Liver (tissue), 9 donors: ENCODE results near the gene PTPN4. TPM values are rescaled to one million over a fixed set of nuclear protein-coding genes. Genes with fewer than 3 reads are reported as not detected.

Experiments
- DNase-seq: peaks from one replicate; pipeline ENCODE4 v3.0.0-alpha.2; 2017; ENCODE audit warnings: low spot score
- H3K27ac ChIP-seq, 2 donors: one replicate each; pipeline ENCODE4 v1.7.0; 2013; ENCODE audit warnings: inconsistent platforms in 2 of 2, low read length in 2 of 2, control low read depth in 1 of 2, low read depth in 1 of 2, mild to moderate bottlenecking in 1 of 2
- H3K27me3 ChIP-seq, 4 donors: one replicate each; pipeline versions ENCODE4 v1.6.1 to v1.7.0; 2013; ENCODE audit warnings: low read length in 3 of 4, inconsistent platforms in 1 of 4, mild to moderate bottlenecking in 1 of 4, moderate library complexity in 1 of 4; ENCODE audit not compliant: control insufficient read depth in 4 of 4, insufficient read depth in 4 of 4
- H3K36me3 ChIP-seq, 4 donors: one replicate each; pipeline versions ENCODE4 v1.6.1 to v1.7.0; 2013; ENCODE audit warnings: low read length in 3 of 4, mild to moderate bottlenecking in 3 of 4, low read depth in 1 of 4, moderate library complexity in 1 of 4; ENCODE audit not compliant: control insufficient read depth in 4 of 4, insufficient read depth in 3 of 4
- H3K4me1 ChIP-seq, 4 donors: one replicate each; pipeline versions ENCODE4 v1.6.1 to v1.7.0; 2013; ENCODE audit warnings: low read length in 3 of 4, mild to moderate bottlenecking in 3 of 4, moderate library complexity in 1 of 4; ENCODE audit not compliant: control insufficient read depth in 4 of 4, insufficient read depth in 4 of 4
- H3K4me3 ChIP-seq, 3 donors: one replicate each; pipeline versions ENCODE4 v1.6.1 to v1.7.0; 2013; ENCODE audit warnings: low read length in 3 of 3, control low read depth in 1 of 3, low read depth in 1 of 3, mild to moderate bottlenecking in 1 of 3
- H3K9ac ChIP-seq, 2 donors: one replicate each; pipeline ENCODE4 v1.7.0; 2013; ENCODE audit warnings: low read length in 2 of 2, mild to moderate bottlenecking in 2 of 2, moderate library complexity in 2 of 2, control low read depth in 1 of 2, low read depth in 1 of 2
- H3K9me3 ChIP-seq, 4 donors: one replicate each; pipeline versions ENCODE4 v1.6.1 to v1.7.0; 2013; ENCODE audit warnings: low read length in 3 of 4; ENCODE audit not compliant: control insufficient read depth in 4 of 4
- ATF3 ChIP-seq: IDR thresholded peaks from 2 replicates; pipeline ENCODE4 v1.6.1; 2016; ENCODE audit warnings: antibody characterized with exemption
- EGR1 ChIP-seq, 2 donors: IDR thresholded peaks; 2 replicates each; pipeline ENCODE4 v1.6.1; 2016 to 2018; ENCODE audit warnings: antibody characterized with exemption in 2 of 2, low read depth in 2 of 2
- FOXA1 ChIP-seq: IDR thresholded peaks from 2 replicates; pipeline ENCODE4 v1.6.1; 2016; ENCODE audit warnings: antibody characterized with exemption
- FOXA2 ChIP-seq: IDR thresholded peaks from 2 replicates; pipeline ENCODE4 v1.6.1; 2016; ENCODE audit warnings: antibody characterized with exemption
- GABPA ChIP-seq, 2 donors: IDR thresholded peaks in 1 of 2; conservative IDR thresholded peaks in 1 of 2; 2 replicates each; pipeline ENCODE4 v1.6.1; 2016; ENCODE audit warnings: antibody characterized with exemption in 2 of 2, mild to moderate bottlenecking in 1 of 2, moderate library complexity in 1 of 2
- HNF4A ChIP-seq, 2 donors: conservative IDR thresholded peaks; 2 replicates each; pipeline ENCODE4 v1.6.1; 2016; ENCODE audit warnings: antibody characterized with exemption in 2 of 2, mild to moderate bottlenecking in 2 of 2
- HNF4G ChIP-seq: IDR thresholded peaks from 2 replicates; pipeline ENCODE4 v1.6.1; 2016; ENCODE audit warnings: antibody characterized with exemption
- JUND ChIP-seq, 2 donors: IDR thresholded peaks; 2 replicates each; pipeline ENCODE4 v1.6.1; 2016; ENCODE audit warnings: antibody characterized with exemption in 2 of 2
- MAX ChIP-seq: IDR thresholded peaks from 2 replicates; pipeline ENCODE4 v1.6.1; 2016; ENCODE audit warnings: antibody characterized with exemption
- NR2F2 ChIP-seq: IDR thresholded peaks from 2 replicates; pipeline ENCODE4 v1.6.1; 2016; ENCODE audit warnings: antibody characterized with exemption
- RAD21 ChIP-seq, 2 donors: IDR thresholded peaks; 2 replicates each; pipeline ENCODE4 v1.6.1; 2016; ENCODE audit warnings: antibody characterized with exemption in 2 of 2, mild to moderate bottlenecking in 2 of 2
- REST ChIP-seq: IDR thresholded peaks from 2 replicates; pipeline ENCODE4 v1.6.1; 2016; ENCODE audit warnings: antibody characterized with exemption, mild to moderate bottlenecking
- RXRA ChIP-seq, 2 donors: IDR thresholded peaks; 2 replicates each; pipeline ENCODE4 v1.6.1; 2017 to 2018; ENCODE audit warnings: antibody characterized with exemption in 2 of 2, mild to moderate bottlenecking in 1 of 2
- SP1 ChIP-seq: IDR thresholded peaks from 2 replicates; pipeline ENCODE4 v1.6.1; 2018; ENCODE audit warnings: antibody characterized with exemption, mild to moderate bottlenecking
- TAF1 ChIP-seq: conservative IDR thresholded peaks from 2 replicates; pipeline ENCODE4 v1.6.1; 2016; ENCODE audit warnings: antibody characterized with exemption, mild to moderate bottlenecking
- YY1 ChIP-seq: IDR thresholded peaks from 2 replicates; pipeline ENCODE4 v1.6.1; 2016; ENCODE audit warnings: antibody characterized with exemption, mild to moderate bottlenecking
- WGBS: extraction: QIAGEN DNeasy Blood & Tissue Kit; methylation state at CpG from one replicate; pipeline ENCODE4 v1.1.7; 2013; 5-methylcytosine and 5-hydroxymethylcytosine counted together
- polyA plus RNA-seq, 2 donors: library from polyadenylated mRNA; stranded (reverse) in 1 of 2; unstranded in 1 of 2; fragments of 200-250 nt in 1 of 2; fragments of >200 nt in 1 of 2; fragmentation: Nextera tagmentation in 1 of 2; extraction: Ambion mirVana in 1 of 2; gene quantifications; one replicate each; pipeline versions ENCODE4 v1.2.1 to v1.2.3, GENCODE V29; 2013 to 2015
- total RNA-seq, 2 donors: library from RNA; depleted of rRNA; stranded (reverse); fragments of >200 nt; gene quantifications; one replicate each; pipeline ENCODE4 v1.2.3, GENCODE V29; 2014
- TF ChIP-seq, protein P1 (sequence below): fragments of 150-350 bp; IDR thresholded peaks from 2 replicates; pipeline ENCODE4 v1.5.1; 2017; ENCODE audit warnings: improper control_type of control experiment, low read depth, low read length; ENCODE audit not compliant: missing input control
- TF ChIP-seq, protein P2 (sequence below): IDR thresholded peaks from 2 replicates; pipeline ENCODE4 v1.6.1; 2016; ENCODE audit warnings: antibody characterized with exemption
- donor health status: healthy.
- donor health status: healthy.
- donor health status: healthy.
- donor health status: healthy.
- donor health status: healthy.

The PTPN4 gene
- total and polyA plus RNA-seq, 4 donors, result 4.2 to 34.6 (median 9.5) TPM

GRCh38 chr2:120013597-120014223 is 254.0 kb downstream of the PTPN4 start:
- peaks cover 7 to 33% (median 17%) of the 10 kb centered on the region in 4 donors for H3K4me1 ChIP-seq
- no peaks in the 10 kb centered on the region for H3K27me3 ChIP-seq
- H3K9me3 ChIP-seq, result no peaks in the 10 kb centered on the region
- H3K9ac ChIP-seq, result peak overlapping the region; percentile 45 to 81
- peak overlapping the region; percentile 91 to 93 for H3K27ac ChIP-seq
- no peak for DNase-seq
- TF ChIP-seq REST (no peak), MAX (no peak), JUND (IDR thresholded peaks at IDR 0.05) (no peak), SP1 (no peak), FOXA2 (no peak), HNF4G (no peak), FOXA1 (no peak), GABPA (IDR thresholded peaks at IDR 0.05 in 1 of 2, conservative IDR thresholded peaks at IDR 0.05 in 1 of 2) (no peak), HNF4A (conservative IDR thresholded peaks at IDR 0.05) (no peak), NR2F2 (no peak), TAF1 (no peak), ATF3 (no peak), YY1 (no peak), RXRA (IDR thresholded peaks at IDR 0.05) (no peak)
- TF ChIP-seq, protein P1, sequence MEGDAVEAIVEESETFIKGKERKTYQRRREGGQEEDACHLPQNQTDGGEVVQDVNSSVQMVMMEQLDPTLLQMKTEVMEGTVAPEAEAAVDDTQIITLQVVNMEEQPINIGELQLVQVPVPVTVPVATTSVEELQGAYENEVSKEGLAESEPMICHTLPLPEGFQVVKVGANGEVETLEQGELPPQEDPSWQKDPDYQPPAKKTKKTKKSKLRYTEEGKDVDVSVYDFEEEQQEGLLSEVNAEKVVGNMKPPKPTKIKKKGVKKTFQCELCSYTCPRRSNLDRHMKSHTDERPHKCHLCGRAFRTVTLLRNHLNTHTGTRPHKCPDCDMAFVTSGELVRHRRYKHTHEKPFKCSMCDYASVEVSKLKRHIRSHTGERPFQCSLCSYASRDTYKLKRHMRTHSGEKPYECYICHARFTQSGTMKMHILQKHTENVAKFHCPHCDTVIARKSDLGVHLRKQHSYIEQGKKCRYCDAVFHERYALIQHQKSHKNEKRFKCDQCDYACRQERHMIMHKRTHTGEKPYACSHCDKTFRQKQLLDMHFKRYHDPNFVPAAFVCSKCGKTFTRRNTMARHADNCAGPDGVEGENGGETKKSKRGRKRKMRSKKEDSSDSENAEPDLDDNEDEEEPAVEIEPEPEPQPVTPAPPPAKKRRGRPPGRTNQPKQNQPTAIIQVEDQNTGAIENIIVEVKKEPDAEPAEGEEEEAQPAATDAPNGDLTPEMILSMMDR, result no peak
- peak overlapping the region; percentile 51 to 83 (median 63) for H3K4me3 ChIP-seq
- H3K36me3 ChIP-seq, result no peaks in the 10 kb centered on the region
- WGBS, result 11% methylated on average over 17 of the region's 17 CpGs

DNA sequence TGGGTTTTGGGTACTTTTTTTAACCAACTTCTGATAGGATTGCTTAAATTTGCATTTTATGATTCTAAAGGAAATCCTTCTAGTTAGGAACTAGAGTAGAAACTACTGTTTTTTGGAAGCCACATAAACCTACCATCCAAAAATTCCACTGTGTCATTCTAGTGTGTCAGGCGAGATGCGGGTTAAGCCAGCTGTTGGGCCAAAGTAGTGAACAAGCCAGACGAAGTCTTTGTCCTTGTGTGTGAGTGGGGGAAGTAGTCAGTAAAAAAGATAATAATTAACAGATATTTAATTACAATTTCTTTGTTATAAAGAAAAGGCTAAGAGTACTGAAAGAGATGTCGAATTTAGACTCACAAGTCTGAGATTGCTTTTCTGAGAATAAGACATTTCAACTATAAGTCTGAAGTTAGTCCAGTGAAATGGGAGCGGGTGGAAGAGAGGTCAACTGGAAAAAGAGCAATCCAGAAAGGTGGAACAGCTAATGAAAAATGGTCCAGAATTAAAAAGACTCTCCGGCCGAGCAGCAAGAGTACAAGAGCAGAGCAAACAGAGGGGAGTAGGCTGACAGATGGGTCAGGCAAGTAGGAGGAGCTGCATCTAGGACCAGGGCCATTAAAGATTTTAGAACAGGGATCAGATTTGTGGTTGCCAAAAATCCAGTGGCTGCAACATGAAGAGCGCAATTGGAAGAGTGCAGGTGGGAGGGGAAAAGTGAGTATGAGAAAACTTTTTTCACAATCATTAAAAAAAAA is 254.7 kb downstream of the PTPN4 start:
- DNase-seq, result no peak
- H3K4me3 ChIP-seq, result peak overlapping the region; percentile 51 to 83 (median 63)
- H3K4me1 ChIP-seq, result peaks cover 7 to 35% (median 17%) of the 10 kb centered on the region in 4 donors
- peak overlapping the region; percentile 91 to 93 for H3K27ac ChIP-seq
- H3K9me3 ChIP-seq, result no peaks in the 10 kb centered on the region
- H3K9ac ChIP-seq, result peak overlapping the region; percentile 6 to 75
- 36% methylated on average over 8 of the region's 8 CpGs for WGBS
- peaks cover 0 to 2% (median 0%) of the 10 kb centered on the region in 4 donors for H3K36me3 ChIP-seq
- no peaks in the 10 kb centered on the region for H3K27me3 ChIP-seq
- TF ChIP-seq HNF4A (conservative IDR thresholded peaks at IDR 0.05) (peak; percentile 41 to 42), ATF3 (no peak), EGR1 (IDR thresholded peaks at IDR 0.05; ENCODE audit: low read depth in 2 of 2) (no peak), RAD21 (IDR thresholded peaks at IDR 0.05) (peak in 1 of 2 donors; percentile 54), YY1 (peak; percentile 91), GABPA (IDR thresholded peaks at IDR 0.05 in 1 of 2, conservative IDR thresholded peaks at IDR 0.05 in 1 of 2) (no peak), FOXA2 (no peak), JUND (IDR thresholded peaks at IDR 0.05) (no peak), FOXA1 (no peak), SP1 (no peak), TAF1 (peak; percentile 77), HNF4G (no peak), RXRA (IDR thresholded peaks at IDR 0.05) (peak; percentile 25 to 45), NR2F2 (no peak)
- TF ChIP-seq, protein P1, result no peak
- TF ChIP-seq, protein P2, sequence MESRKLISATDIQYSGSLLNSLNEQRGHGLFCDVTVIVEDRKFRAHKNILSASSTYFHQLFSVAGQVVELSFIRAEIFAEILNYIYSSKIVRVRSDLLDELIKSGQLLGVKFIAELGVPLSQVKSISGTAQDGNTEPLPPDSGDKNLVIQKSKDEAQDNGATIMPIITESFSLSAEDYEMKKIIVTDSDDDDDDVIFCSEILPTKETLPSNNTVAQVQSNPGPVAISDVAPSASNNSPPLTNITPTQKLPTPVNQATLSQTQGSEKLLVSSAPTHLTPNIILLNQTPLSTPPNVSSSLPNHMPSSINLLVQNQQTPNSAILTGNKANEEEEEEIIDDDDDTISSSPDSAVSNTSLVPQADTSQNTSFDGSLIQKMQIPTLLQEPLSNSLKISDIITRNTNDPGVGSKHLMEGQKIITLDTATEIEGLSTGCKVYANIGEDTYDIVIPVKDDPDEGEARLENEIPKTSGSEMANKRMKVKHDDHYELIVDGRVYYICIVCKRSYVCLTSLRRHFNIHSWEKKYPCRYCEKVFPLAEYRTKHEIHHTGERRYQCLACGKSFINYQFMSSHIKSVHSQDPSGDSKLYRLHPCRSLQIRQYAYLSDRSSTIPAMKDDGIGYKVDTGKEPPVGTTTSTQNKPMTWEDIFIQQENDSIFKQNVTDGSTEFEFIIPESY, result no peak
